ENCODE results near the gene DSTN.

The DSTN gene

GRCh38 chr20:17622851-17623508 is 53.1 kb downstream of the DSTN start:
- DNase-seq (ENCODE audit: low read depth, low spot score): no peak

GRCh38 chr20:17624070-17624469 is 54.2 kb downstream of the DSTN start:
- in situ Hi-C loops (cut with HindIII; ENCODE audit: low sequenced_read_pairs): no loop called here
- no peak for TF ChIP-seq CTCF (IDR thresholded peaks at IDR 0.05; ENCODE audit: low read depth, low read length)
- H3K4me3 ChIP-seq (ENCODE audit: low read depth, low read length): no peak overlapping the region
- DNase-seq (ENCODE audit: low read depth, low spot score): no peak

More at GRCh38 chr20:17622851-17623508, 53.1 kb downstream of the DSTN start:
- no peak for TF ChIP-seq CTCF (IDR thresholded peaks at IDR 0.05; ENCODE audit: low read depth, low read length)
- no peak overlapping the region for H3K4me3 ChIP-seq (ENCODE audit: low read depth, low read length)
- in situ Hi-C loops (cut with HindIII; ENCODE audit: low sequenced_read_pairs): no loop called here

- no peak for DNase-seq (ENCODE audit: low read depth, low spot score)
These were observed 54.8 kb downstream of the DSTN start for GRCh38 chr20:17624551-17625245.

GRCh38 chr20:17625246-17626051 is 55.6 kb downstream of the DSTN start:
- in situ Hi-C loops (cut with HindIII; ENCODE audit: low sequenced_read_pairs): no loop called here
- TF ChIP-seq CTCF (IDR thresholded peaks at IDR 0.05; ENCODE audit: low read depth, low read length): no peak
- H3K4me3 ChIP-seq (ENCODE audit: low read depth, low read length): no peak overlapping the region
- DNase-seq (ENCODE audit: low read depth, low spot score): no peak

More at GRCh38 chr20:17624551-17625245, 54.8 kb downstream of the DSTN start:
- H3K4me3 ChIP-seq (ENCODE audit: low read depth, low read length): no peak overlapping the region
- TF ChIP-seq CTCF (IDR thresholded peaks at IDR 0.05; ENCODE audit: low read depth, low read length): no peak
- in situ Hi-C loops (cut with HindIII; ENCODE audit: low sequenced_read_pairs): no loop called here

GRCh38 chr20:17626217-17627007 is 56.5 kb downstream of the DSTN start:
- TF ChIP-seq CTCF (IDR thresholded peaks at IDR 0.05; ENCODE audit: low read depth, low read length): no peak
- DNase-seq (ENCODE audit: low read depth, low spot score): no peak
- H3K4me3 ChIP-seq (ENCODE audit: low read depth, low read length): no peak overlapping the region
- in situ Hi-C loops (cut with HindIII; ENCODE audit: low sequenced_read_pairs): no loop called here

Data from astrocyte of the spinal cord (primary cell).